WTC11 (cell line): Measurements from ENCODE around the gene AQP3. TPM values are rescaled to one million over a fixed set of nuclear protein-coding genes. Genes with fewer than 3 reads are reported as not detected.

Experiments
- ATAC-seq: fragments of 200-7000 bp; cut with Tn5 transposase; 2 replicates; pipeline ENCODE4 v1.10.0; 2021; ENCODE audit warnings: mild to moderate bottlenecking, moderate library complexity
- CTCF ChIA-PET: fragments of 300-600 bp; sonication (Branson Sonifier 250); formaldehyde crosslinking; loops from one replicate; lab custom pipeline; 2021; ENCODE audit warnings: antibody characterized with exemption; lab: Charles Lee
- POLR2A ChIA-PET: fragments of 350-600 bp; sonication (Branson Sonifier 250); formaldehyde crosslinking; loops from one replicate; lab custom pipeline; 2021; ENCODE audit warnings: antibody characterized with exemption; lab: Charles Lee
- DNase-seq: peaks from one replicate; pipeline ENCODE4 v3.0.0; 2021; ENCODE audit warnings: low spot score
- H3K27ac Mint-ChIP-seq: 2 replicates; pipeline ENCODE4 v1.8.0; 2021; ENCODE audit warnings: mixed read lengths
- H3K27me3 Mint-ChIP-seq: 2 replicates; pipeline ENCODE4 v1.8.0; 2021; ENCODE audit warnings: low read depth, mild to moderate bottlenecking, moderate library complexity, mixed read lengths
- H3K36me3 Mint-ChIP-seq: 2 replicates; pipeline ENCODE4 v1.8.0; 2021; ENCODE audit warnings: mixed read lengths
- H3K4me1 Mint-ChIP-seq: 2 replicates; pipeline ENCODE4 v1.8.0; 2022; ENCODE audit warnings: mixed read lengths
- H3K4me3 Mint-ChIP-seq: 2 replicates; pipeline ENCODE4 v1.8.0; 2021; ENCODE audit warnings: mild to moderate bottlenecking, moderate library complexity, mixed read lengths
- H3K9me3 Mint-ChIP-seq: 2 replicates; pipeline ENCODE4 v1.8.0; 2021; ENCODE audit warnings: mixed read lengths
- ATF2 ChIP-seq: sonication (generic); formaldehyde crosslinking; IDR thresholded peaks from 2 replicates; pipeline ENCODE4 v1.8.1; 2022; ENCODE audit warnings: low read depth, missing genetic modification reagents, borderline replicate concordance
- ATF6 ChIP-seq: sonication (generic); formaldehyde crosslinking; IDR thresholded peaks from 2 replicates; pipeline ENCODE4 v1.8.1; 2023; ENCODE audit warnings: mild to moderate bottlenecking, missing genetic modification reagents
- CDX4 ChIP-seq: fragments of 250-450 bp; sonication (Bioruptor Pico); IDR thresholded peaks from 2 replicates; pipeline ENCODE4 v1.9.0; 2021; ENCODE audit warnings: moderate library complexity, mild to moderate bottlenecking, inconsistent platforms, borderline replicate concordance
- CREB1 ChIP-seq: sonication (generic); formaldehyde crosslinking; IDR thresholded peaks from 2 replicates; pipeline ENCODE4 v1.8.0; 2023; ENCODE audit warnings: mild to moderate bottlenecking, missing genetic modification reagents
- CREM ChIP-seq: sonication (generic); formaldehyde crosslinking; IDR thresholded peaks from 2 replicates; pipeline ENCODE4 v1.8.1; 2022; ENCODE audit warnings: mild to moderate bottlenecking, missing genetic modification reagents, moderate library complexity
- E2F4 ChIP-seq: sonication (generic); formaldehyde crosslinking; IDR thresholded peaks from 2 replicates; pipeline ENCODE4 v1.8.1; 2022; ENCODE audit warnings: low read depth, mild to moderate bottlenecking, moderate library complexity, missing genetic modification reagents, borderline replicate concordance
- ESRRA ChIP-seq: sonication (generic); formaldehyde crosslinking; IDR thresholded peaks from 2 replicates; pipeline ENCODE4 v1.8.1; 2022; ENCODE audit warnings: mild to moderate bottlenecking, missing genetic modification reagents, borderline replicate concordance
- FOXJ3 ChIP-seq: sonication (generic); formaldehyde crosslinking; IDR thresholded peaks from 2 replicates; pipeline ENCODE4 v1.9.0; 2021; ENCODE audit warnings: missing genetic modification reagents, mild to moderate bottlenecking, borderline replicate concordance
- GRHL2 ChIP-seq: fragments of 250-450 bp; sonication (Bioruptor Pico); IDR thresholded peaks from 2 replicates; pipeline ENCODE4 v1.8.0; 2022; ENCODE audit warnings: mild to moderate bottlenecking, moderate library complexity; ENCODE audit not compliant: insufficient replicate concordance, severe bottlenecking
- GTF2I ChIP-seq: fragments of 250-450 bp; sonication (Bioruptor Pico); conservative IDR thresholded peaks from 2 replicates; pipeline ENCODE4 v1.4.0; 2021; ENCODE audit warnings: mild to moderate bottlenecking
- HMGA2 ChIP-seq: fragments of 250-450 bp; sonication (Bioruptor Pico); IDR thresholded peaks from 2 replicates; pipeline ENCODE4 v1.4.0; 2021; ENCODE audit warnings: mild to moderate bottlenecking, moderate library complexity
- HMGXB4 ChIP-seq: sonication (generic); formaldehyde crosslinking; IDR thresholded peaks from 2 replicates; pipeline ENCODE4 v1.8.1; 2023; ENCODE audit warnings: mild to moderate bottlenecking, moderate library complexity, missing genetic modification reagents
- MYBL2 ChIP-seq: sonication (generic); formaldehyde crosslinking; IDR thresholded peaks from 2 replicates; pipeline ENCODE4 v1.8.1; 2023; ENCODE audit warnings: mild to moderate bottlenecking, moderate library complexity, missing genetic modification reagents
- NFE2L1 ChIP-seq: sonication (generic); formaldehyde crosslinking; IDR thresholded peaks from 2 replicates; pipeline ENCODE4 v1.8.1; 2023; ENCODE audit warnings: missing genetic modification reagents
- NFYB ChIP-seq: sonication (generic); formaldehyde crosslinking; conservative IDR thresholded peaks from 2 replicates; pipeline ENCODE4 v1.8.0; 2022; ENCODE audit warnings: low read depth, missing genetic modification reagents
- NR1H2 ChIP-seq: sonication (generic); formaldehyde crosslinking; IDR thresholded peaks from 2 replicates; pipeline ENCODE4 v1.9.0; 2021; ENCODE audit warnings: mild to moderate bottlenecking, moderate library complexity, missing genetic modification reagents
- NR2C2 ChIP-seq: sonication (generic); formaldehyde crosslinking; IDR thresholded peaks from 2 replicates; pipeline ENCODE4 v1.8.0; 2022; ENCODE audit warnings: mild to moderate bottlenecking, missing genetic modification reagents
- NR3C1 ChIP-seq: sonication (generic); formaldehyde crosslinking; conservative IDR thresholded peaks from 2 replicates; pipeline ENCODE4 v1.8.1; 2023; ENCODE audit warnings: low read depth, mild to moderate bottlenecking, missing genetic modification reagents
- OVOL2 ChIP-seq: fragments of 250-450 bp; sonication (Bioruptor Pico); IDR thresholded peaks from 2 replicates; pipeline ENCODE4 v1.9.0; 2021; ENCODE audit warnings: mild to moderate bottlenecking, borderline replicate concordance
- SOX15 ChIP-seq: fragments of 250-450 bp; sonication (Bioruptor Pico); IDR thresholded peaks from 2 replicates; pipeline ENCODE4 v1.9.0; 2021; ENCODE audit warnings: mild to moderate bottlenecking
- TEAD1 ChIP-seq: sonication (generic); formaldehyde crosslinking; IDR thresholded peaks from 2 replicates; pipeline ENCODE4 v1.8.0; 2022; ENCODE audit warnings: mild to moderate bottlenecking, missing genetic modification reagents
- TP53 ChIP-seq: sonication (generic); formaldehyde crosslinking; IDR thresholded peaks from 2 replicates; pipeline ENCODE4 v1.8.1; 2023; ENCODE audit warnings: mild to moderate bottlenecking, missing genetic modification reagents
- USF1 ChIP-seq: sonication (generic); formaldehyde crosslinking; IDR thresholded peaks from 2 replicates; pipeline ENCODE4 v1.8.0; 2022; ENCODE audit warnings: mild to moderate bottlenecking, missing genetic modification reagents
- USF2 ChIP-seq: sonication (generic); formaldehyde crosslinking; IDR thresholded peaks from 2 replicates; pipeline ENCODE4 v1.8.1; 2023; ENCODE audit warnings: mild to moderate bottlenecking, missing genetic modification reagents, moderate library complexity
- ZNF423 ChIP-seq: fragments of 250-450 bp; sonication (Bioruptor Pico); IDR thresholded peaks from 2 replicates; pipeline ENCODE4 v2.1.2; 2022; ENCODE audit warnings: mild to moderate bottlenecking, moderate library complexity
- total RNA-seq: library from RNA; stranded (reverse); gene quantifications from 3 replicates; pipeline ENCODE4 v1.2.3, GENCODE V29; 2021

Gene AQP3
- total RNA-seq, 1 experiment from 2014 or later = 3.0 TPM

GRCh38 chr9:33480106-33480505, 32.7 kb upstream of the AQP3 start:
- H3K4me1 Mint-ChIP-seq = no peaks in the 10 kb centered on the region
- POLR2A ChIA-PET = no interaction called here
- no peaks in the 10 kb centered on the region for H3K27me3 Mint-ChIP-seq
- H3K36me3 Mint-ChIP-seq = no peaks in the 10 kb centered on the region
- no peak overlapping the region for H3K4me3 Mint-ChIP-seq
- CTCF ChIA-PET = interaction anchor here (0.9 to 4.1 kb wide), 3 partner anchors 13 to 37 kb away, joined by 4 to 11 read pairs (median 5); no protein-coding TSS in a partner anchor
- ATAC-seq (no peak), DNase-seq (no peak)
- H3K27ac Mint-ChIP-seq = no peak overlapping the region
- no peak for TF ChIP-seq CREM (CRISPR knock-in tag)
- no peak for TF ChIP-seq NR1H2
- TF ChIP-seq USF2 (CRISPR knock-in tag) = no peak
- TF ChIP-seq HMGA2 = no peak
- TF ChIP-seq ZNF423 = no peak
- TF ChIP-seq OVOL2 (CRISPR knock-in tag) = no peak
- TF ChIP-seq SOX15 (CRISPR knock-in tag) = no peak
- no peak for TF ChIP-seq CREB1 (CRISPR knock-in tag)
- TF ChIP-seq GTF2I = no peak
- TF ChIP-seq E2F4 (CRISPR knock-in tag) = no peak
- no peak for TF ChIP-seq TEAD1 (CRISPR knock-in tag)
- no peak for TF ChIP-seq MYBL2 (CRISPR knock-in tag)
- no peak for TF ChIP-seq NR3C1 (CRISPR knock-in tag)
- TF ChIP-seq NFE2L1 (CRISPR knock-in tag) = no peak
- TF ChIP-seq GRHL2 = no peak
- no peak for TF ChIP-seq ATF6
- no peak for TF ChIP-seq ESRRA (CRISPR knock-in tag)
- H3K9me3 Mint-ChIP-seq = no peaks in the 10 kb centered on the region

- Mint-ChIP-seq H3K4me3 (no peak overlapping the region), H3K9me3 (no peaks in the 10 kb centered on the region), H3K4me1 (peaks cover 10% of the 10 kb centered on the region; the same call in 1 of the 2 replicates), H3K27me3 (no peaks in the 10 kb centered on the region), H3K27ac (no peak overlapping the region; the same call in 1 of the 2 replicates), H3K36me3 (peaks cover 12% of the 10 kb centered on the region)
- CTCF ChIA-PET = interaction anchor here (0.6 to 6.5 kb wide), 4 partner anchors 11 to 102 kb away, joined by 3 to 45 read pairs (median 8); no protein-coding TSS in a partner anchor
- no peak for ATAC-seq
- TF ChIP-seq USF1 (no peak), HMGXB4 (no peak), NFYB (CRISPR knock-in tag) (no peak), ATF2 (no peak), CREB1 (CRISPR knock-in tag) (no peak), TP53 (CRISPR knock-in tag) (no peak), NR2C2 (CRISPR knock-in tag) (no peak), FOXJ3 (CRISPR knock-in tag) (no peak), CDX4 (CRISPR knock-in tag) (no peak)
- POLR2A ChIA-PET = no interaction called here
- DNase-seq = no peak
Observed at GRCh38 chr9:33476503-33476902, 29.1 kb upstream of the AQP3 start.
